ENCODE data around the gene DMXL2. TPM values are rescaled to one million over a fixed set of nuclear protein-coding genes. Genes with fewer than 3 reads are reported as not detected.
"Not testable (repeated sequence)": the region's sequence is repeated elsewhere in the genome, so short reads cannot be mapped to it uniquely, and the experiment has no call there.

The DMXL2 gene
- total RNA-seq, 2 experiments from 2014 or later: 6.1 TPM

DNA sequence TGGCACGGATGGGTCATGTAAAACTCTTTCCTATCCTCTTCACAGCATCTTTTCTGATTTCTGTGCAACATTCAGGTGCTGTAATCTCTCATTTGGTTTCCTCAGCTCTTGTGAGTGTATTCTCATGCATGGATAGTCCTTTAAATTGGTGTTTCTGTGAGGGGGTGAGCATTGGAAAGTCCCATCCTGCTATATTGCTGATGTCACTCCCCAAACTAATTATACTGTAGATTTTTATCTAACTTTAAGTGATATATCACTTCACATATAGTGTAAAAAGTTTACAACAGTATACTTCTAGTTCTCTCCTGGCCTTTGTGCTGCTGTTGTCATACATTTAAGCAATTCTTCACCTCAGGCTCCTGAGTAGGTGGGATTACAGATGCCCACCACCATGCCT lies 178.5 kb downstream of the DMXL2 start:
- Mint-ChIP-seq H3K4me3 (no peak overlapping the region), H3K27me3 (no peaks in the 10 kb centered on the region), H3K4me1 (peaks cover 3% of the 10 kb centered on the region), H3K27ac (no peak overlapping the region), H3K36me3 (ENCODE audit: low read depth) (no peaks in the 10 kb centered on the region), H3K9me3 (no peaks in the 10 kb centered on the region)
- ChIA-PET POLR2A (no interaction called here), CTCF (no interaction called here)
- no peak for DNase-seq

- Mint-ChIP-seq H3K9me3 (no peaks in the 10 kb centered on the region), H3K27ac (no peak overlapping the region), H3K4me1 (peaks cover 3% of the 10 kb centered on the region), H3K4me3 (no peak overlapping the region), H3K36me3 (ENCODE audit: low read depth) (no peaks in the 10 kb centered on the region), H3K27me3 (peaks cover 4% of the 10 kb centered on the region)
- CTCF ChIA-PET: no interaction called here
- POLR2A ChIA-PET: no interaction called here
- DNase-seq: no peak
These were observed 179.2 kb downstream of the DMXL2 start for GRCh38 chr15:51443282-51443914.

DNA sequence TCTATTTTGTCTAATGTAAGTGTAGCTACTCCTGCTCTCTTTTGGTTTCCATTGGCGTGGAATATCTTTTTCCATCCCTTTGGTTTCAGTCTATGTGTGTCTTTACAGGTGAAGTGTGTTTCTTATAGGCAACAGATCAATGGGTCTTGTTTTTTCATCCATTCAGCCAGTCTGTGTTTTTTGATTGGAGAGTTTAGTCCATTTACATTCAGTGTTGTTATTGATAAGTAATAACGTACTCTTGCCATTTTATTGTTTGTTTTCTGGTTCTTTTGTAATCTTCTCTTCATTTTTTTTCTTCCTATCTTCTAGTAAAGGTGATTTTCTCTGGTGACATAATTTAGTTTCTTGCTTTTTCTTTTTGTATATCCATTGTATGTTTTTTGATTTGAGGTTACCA lies 184.0 kb downstream of the DMXL2 start:
- ChIA-PET CTCF (no interaction called here), POLR2A (no interaction called here)
- H3K9me3 Mint-ChIP-seq: no peaks in the 10 kb centered on the region
- no peak overlapping the region for H3K27ac Mint-ChIP-seq
- no peaks in the 10 kb centered on the region for H3K36me3 Mint-ChIP-seq (ENCODE audit: low read depth)
- H3K4me1 Mint-ChIP-seq: no peaks in the 10 kb centered on the region
- H3K4me3 Mint-ChIP-seq: no peak overlapping the region
- H3K27me3 Mint-ChIP-seq: peaks cover 24% of the 10 kb centered on the region
- no peak for DNase-seq

GRCh38 chr15:51425517-51426040 lies 197.0 kb downstream of the DMXL2 start:
- peaks cover 3% of the 10 kb centered on the region for H3K9me3 Mint-ChIP-seq
- ChIA-PET CTCF (no interaction called here), POLR2A (no interaction called here)
- H3K27me3 Mint-ChIP-seq: peaks cover 2% of the 10 kb centered on the region
- no peaks in the 10 kb centered on the region for H3K4me1 Mint-ChIP-seq
- no peaks in the 10 kb centered on the region for H3K36me3 Mint-ChIP-seq (ENCODE audit: low read depth)
- DNase-seq: no peak
- no peak overlapping the region for H3K27ac Mint-ChIP-seq
- H3K4me3 Mint-ChIP-seq: no peak overlapping the region

GRCh38 chr15:51424780-51425179 lies 197.8 kb downstream of the DMXL2 start:
- peaks cover 2% of the 10 kb centered on the region for H3K27me3 Mint-ChIP-seq
- CTCF ChIA-PET: no interaction called here

DNA sequence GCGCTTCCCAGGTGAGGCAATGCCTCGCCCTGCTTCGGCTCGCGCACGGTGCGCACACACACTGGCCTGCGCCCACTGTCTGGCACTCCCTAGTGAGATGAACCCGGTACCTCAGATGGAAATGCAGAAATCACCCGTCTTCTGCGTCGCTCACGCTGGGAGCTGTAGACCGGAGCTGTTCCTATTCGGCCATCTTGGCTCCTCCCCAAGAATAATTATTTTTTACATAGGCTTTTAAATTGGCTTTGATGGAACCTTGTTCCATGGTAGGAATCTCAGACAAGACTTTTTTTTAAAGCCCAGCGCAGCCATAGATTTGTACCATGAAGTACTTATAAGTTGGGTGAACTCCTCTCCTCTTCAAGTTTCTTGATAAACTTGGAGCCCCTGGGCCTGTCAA lies 199.5 kb downstream of the DMXL2 start:
- H3K27ac Mint-ChIP-seq; H3K4me1 Mint-ChIP-seq; H3K4me3 Mint-ChIP-seq; POLR2A ChIA-PET; H3K9me3 Mint-ChIP-seq; H3K36me3 Mint-ChIP-seq (ENCODE audit: low read depth); H3K27me3 Mint-ChIP-seq; CTCF ChIA-PET; DNase-seq: not testable (repeated sequence)

More at GRCh38 chr15:51424780-51425179, 197.8 kb downstream of the DMXL2 start:
- H3K9me3 Mint-ChIP-seq: no peaks in the 10 kb centered on the region
- no peaks in the 10 kb centered on the region for H3K4me1 Mint-ChIP-seq
- H3K4me3 Mint-ChIP-seq: no peak overlapping the region
- no peaks in the 10 kb centered on the region for H3K36me3 Mint-ChIP-seq (ENCODE audit: low read depth)
- no peak for DNase-seq
- H3K27ac Mint-ChIP-seq: no peak overlapping the region
- POLR2A ChIA-PET: no interaction called here

DNA sequence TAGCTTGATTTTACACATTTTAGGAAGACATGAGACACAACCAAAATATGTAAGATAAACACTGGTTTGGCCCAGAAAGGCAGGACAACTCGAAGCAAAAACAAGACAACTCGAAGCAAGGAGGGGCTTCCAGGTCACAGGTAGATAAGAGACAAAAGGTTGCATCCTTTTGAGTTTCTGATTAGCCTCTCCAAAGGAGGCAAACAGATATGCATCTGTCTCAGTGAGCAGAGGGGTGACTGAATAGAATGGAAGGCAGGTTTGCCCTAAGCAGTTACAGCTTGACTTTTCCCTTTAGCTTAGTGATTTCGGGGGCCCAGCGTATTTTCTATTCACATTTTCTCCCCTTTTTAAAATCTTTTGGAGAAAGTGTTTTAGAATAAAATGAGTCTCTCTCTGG lies 206.4 kb downstream of the DMXL2 start:
- Mint-ChIP-seq H3K27ac (no peak overlapping the region), H3K4me3 (no peak overlapping the region), H3K27me3 (peaks cover 2% of the 10 kb centered on the region), H3K36me3 (ENCODE audit: low read depth) (no peaks in the 10 kb centered on the region), H3K4me1 (no peaks in the 10 kb centered on the region), H3K9me3 (no peaks in the 10 kb centered on the region)
- no peak for DNase-seq
- ChIA-PET CTCF (no interaction called here), POLR2A (no interaction called here)

- DNase-seq: no peak
- H3K27ac Mint-ChIP-seq: no peak overlapping the region
- H3K36me3 Mint-ChIP-seq (ENCODE audit: low read depth): no peaks in the 10 kb centered on the region
- CTCF ChIA-PET: no interaction called here
- no peaks in the 10 kb centered on the region for H3K4me1 Mint-ChIP-seq
- H3K4me3 Mint-ChIP-seq: no peak overlapping the region
- POLR2A ChIA-PET: no interaction called here
- H3K9me3 Mint-ChIP-seq: no peaks in the 10 kb centered on the region
- H3K27me3 Mint-ChIP-seq: peaks cover 7% of the 10 kb centered on the region
These were observed 208.2 kb downstream of the DMXL2 start for GRCh38 chr15:51414256-51414860.

DNA sequence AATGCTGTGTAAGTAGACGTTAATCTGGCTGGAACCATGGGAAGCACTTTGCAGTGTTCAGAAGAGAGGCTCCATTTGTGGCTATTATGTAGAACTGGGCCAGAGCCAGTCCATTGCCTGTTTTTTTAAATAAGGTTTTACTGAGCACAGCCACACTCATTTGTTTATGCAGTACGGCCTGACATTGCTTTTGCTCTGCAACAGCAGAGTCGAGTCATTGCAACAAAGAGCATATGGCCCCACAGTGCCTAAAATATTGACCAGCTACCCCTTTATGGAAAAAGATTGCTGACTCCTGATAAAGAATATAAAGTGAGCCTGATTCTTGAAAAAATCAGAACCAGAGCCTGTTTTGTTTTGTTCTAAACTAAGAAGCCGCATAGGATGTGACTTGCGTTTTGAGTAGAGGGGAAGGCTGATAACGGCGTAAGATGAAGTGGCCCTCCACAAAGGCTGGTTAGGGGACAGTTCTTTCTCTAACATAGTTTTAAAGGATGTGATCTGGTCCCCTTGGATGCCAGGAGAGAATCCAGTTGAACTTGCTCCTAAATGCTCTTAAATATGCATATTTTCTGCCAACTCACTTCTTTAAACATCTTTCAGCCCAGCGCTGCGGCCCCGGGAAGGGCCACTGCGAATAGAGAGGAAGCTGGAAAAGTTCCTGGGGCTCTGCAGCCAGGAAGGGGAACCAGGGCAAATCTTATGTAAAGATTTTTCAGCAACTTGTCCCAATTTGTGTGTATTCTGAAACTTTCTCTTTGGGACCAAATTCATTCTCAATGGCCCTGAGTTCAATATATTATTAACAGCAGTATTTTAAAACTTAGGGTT lies 216.7 kb downstream of the DMXL2 start:
- no peak overlapping the region for H3K4me3 Mint-ChIP-seq
- H3K9me3 Mint-ChIP-seq: no peaks in the 10 kb centered on the region
- H3K27me3 Mint-ChIP-seq: peaks cover 31% of the 10 kb centered on the region
- H3K27ac Mint-ChIP-seq: no peak overlapping the region
- no peaks in the 10 kb centered on the region for H3K36me3 Mint-ChIP-seq (ENCODE audit: low read depth)
- no peak for DNase-seq
- POLR2A ChIA-PET: no interaction called here
- CTCF ChIA-PET: interaction anchor here (0.8 kb wide), 1 partner anchor 242 kb away, joined by 4 read pairs; no protein-coding TSS in a partner anchor
- no peaks in the 10 kb centered on the region for H3K4me1 Mint-ChIP-seq

DNA sequence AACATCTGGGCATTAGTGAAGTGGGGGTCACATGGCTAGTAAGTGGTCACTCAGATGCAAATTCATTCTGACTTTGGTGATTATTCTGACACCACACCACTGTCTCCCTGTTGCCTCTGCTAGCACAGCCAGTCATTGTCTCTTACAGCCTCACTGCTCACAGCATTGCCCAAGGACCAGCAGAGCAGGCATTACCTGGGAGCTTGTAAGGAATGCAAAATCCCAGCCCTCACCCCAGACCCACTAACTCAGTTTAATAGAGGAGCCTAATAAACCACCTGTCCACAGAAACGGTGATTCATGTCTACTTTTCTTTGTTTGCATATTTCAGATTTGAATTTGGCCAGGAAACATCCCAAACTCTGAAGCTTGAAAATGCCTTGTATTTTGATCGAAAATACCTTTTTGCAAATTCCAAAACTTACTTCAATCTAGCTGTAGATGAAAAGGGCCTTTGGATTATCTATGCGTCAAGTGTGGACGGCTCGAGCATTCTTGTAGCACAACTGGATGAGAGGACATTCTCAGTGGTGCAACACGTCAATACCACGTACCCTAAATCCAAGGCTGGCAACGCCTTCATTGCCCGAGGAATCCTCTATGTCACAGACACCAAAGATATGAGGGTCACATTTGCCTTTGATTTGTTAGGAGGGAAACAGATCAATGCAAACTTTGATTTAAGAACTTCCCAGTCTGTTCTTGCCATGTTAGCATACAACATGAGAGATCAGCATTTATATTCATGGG lies 218.4 kb downstream of the DMXL2 start:
- H3K4me1 Mint-ChIP-seq: no peaks in the 10 kb centered on the region
- no peak overlapping the region for H3K4me3 Mint-ChIP-seq
- CTCF ChIA-PET: no interaction called here
- DNase-seq: no peak
- no peaks in the 10 kb centered on the region for H3K36me3 Mint-ChIP-seq (ENCODE audit: low read depth)
- no peak overlapping the region for H3K27ac Mint-ChIP-seq
- POLR2A ChIA-PET: no interaction called here
- no peaks in the 10 kb centered on the region for H3K9me3 Mint-ChIP-seq
- H3K27me3 Mint-ChIP-seq: peaks cover 26% of the 10 kb centered on the region

GRCh38 chr15:51403072-51403878 lies 219.3 kb downstream of the DMXL2 start:
- H3K4me3 Mint-ChIP-seq: no peak overlapping the region
- H3K27me3 Mint-ChIP-seq: peaks cover 26% of the 10 kb centered on the region
- CTCF ChIA-PET: interaction anchor here (0.6 kb wide), 1 partner anchor 240 kb away, joined by 3 read pairs; no protein-coding TSS in a partner anchor
- no peak for DNase-seq
- no peaks in the 10 kb centered on the region for H3K4me1 Mint-ChIP-seq
- POLR2A ChIA-PET: no interaction called here
- H3K27ac Mint-ChIP-seq: no peak overlapping the region
- H3K36me3 Mint-ChIP-seq (ENCODE audit: low read depth): no peaks in the 10 kb centered on the region
- no peaks in the 10 kb centered on the region for H3K9me3 Mint-ChIP-seq

GRCh38 chr15:51401872-51402517 lies 220.6 kb downstream of the DMXL2 start:
- DNase-seq: no peak

More at GRCh38 chr15:51401872-51402517, 220.6 kb downstream of the DMXL2 start:
- ChIA-PET CTCF (interaction anchor here (0.6 to 1.3 kb wide), 2 partner anchors 8 to 9 kb away, joined by 3 read pairs; no protein-coding TSS in a partner anchor), POLR2A (no interaction called here)
- no peak overlapping the region for H3K27ac Mint-ChIP-seq
- no peaks in the 10 kb centered on the region for H3K9me3 Mint-ChIP-seq
- H3K4me3 Mint-ChIP-seq: no peak overlapping the region
- no peaks in the 10 kb centered on the region for H3K36me3 Mint-ChIP-seq (ENCODE audit: low read depth)
- no peaks in the 10 kb centered on the region for H3K4me1 Mint-ChIP-seq
- peaks cover 23% of the 10 kb centered on the region for H3K27me3 Mint-ChIP-seq

All from activated CD4-positive, alpha-beta memory T cell treated with anti-CD3 and anti-CD28 coated beads, Interleukin-2, amount 10 ng/mL, durations not matched to agents 7 days and 5 days (primary cell).